ENCODE data around the gene GOLGA2.
A peak's percentile ranks its signal among the peaks of the same experiment; 100 is the strongest.
"Not testable (repeated sequence)": the region's sequence is repeated elsewhere in the genome, so short reads cannot be mapped to it uniquely, and the experiment has no call there.

Gene GOLGA2

DNA sequence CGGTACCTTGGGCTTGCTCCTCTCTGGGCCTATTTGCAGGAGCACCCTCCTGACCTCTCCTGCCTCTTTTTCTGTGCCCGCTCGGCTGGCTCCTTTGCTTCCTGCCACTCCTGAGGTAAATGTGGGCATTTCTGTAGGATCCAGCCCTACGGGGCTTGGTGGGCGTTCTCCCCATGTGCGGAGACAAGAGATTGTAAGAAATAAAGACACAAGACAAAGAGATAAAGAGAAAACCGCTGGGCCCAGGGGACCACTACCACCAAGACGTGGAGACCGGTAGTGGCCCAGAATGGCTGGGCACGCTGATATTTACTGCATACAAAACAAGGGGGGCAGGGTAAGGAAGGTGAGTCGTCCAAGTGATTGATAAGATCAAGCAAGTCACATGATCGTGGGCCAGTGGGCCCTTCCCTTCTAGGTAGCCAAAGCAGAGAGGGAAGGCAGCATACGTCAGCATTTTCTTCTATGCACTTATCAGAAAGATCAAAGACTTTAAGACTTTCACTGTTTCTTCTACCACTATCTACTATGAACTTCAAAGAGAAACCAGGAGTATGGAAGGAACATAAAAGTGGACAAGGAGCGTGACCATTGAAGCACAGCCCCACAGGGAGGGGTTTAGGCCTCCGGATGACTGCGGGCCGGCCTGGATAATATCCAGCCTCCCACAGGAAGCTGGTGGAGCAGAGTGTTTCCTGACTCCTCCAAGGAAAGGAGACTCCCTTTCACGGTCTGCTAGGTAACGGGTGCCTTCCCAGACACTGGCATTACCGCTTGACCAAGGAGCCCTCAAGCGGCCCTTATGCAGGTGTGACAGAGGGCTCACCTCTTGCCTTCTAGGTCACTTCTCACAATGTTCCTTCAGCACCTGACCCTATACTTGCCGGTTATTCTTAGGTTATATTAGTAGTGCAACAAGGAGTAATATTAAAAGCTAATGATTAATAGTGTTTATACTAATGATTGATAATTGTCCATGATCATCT lies 3.6 kb upstream of the GOLGA2 start:
- not testable (repeated sequence) for H3K36me3 Mint-ChIP-seq, H3K27me3 Mint-ChIP-seq, H3K9me3 Mint-ChIP-seq, H3K4me3 Mint-ChIP-seq, ATAC-seq, H3K27ac Mint-ChIP-seq
- H3K4me1 Mint-ChIP-seq, result peaks cover 33% of the 10 kb centered on the region

DNA sequence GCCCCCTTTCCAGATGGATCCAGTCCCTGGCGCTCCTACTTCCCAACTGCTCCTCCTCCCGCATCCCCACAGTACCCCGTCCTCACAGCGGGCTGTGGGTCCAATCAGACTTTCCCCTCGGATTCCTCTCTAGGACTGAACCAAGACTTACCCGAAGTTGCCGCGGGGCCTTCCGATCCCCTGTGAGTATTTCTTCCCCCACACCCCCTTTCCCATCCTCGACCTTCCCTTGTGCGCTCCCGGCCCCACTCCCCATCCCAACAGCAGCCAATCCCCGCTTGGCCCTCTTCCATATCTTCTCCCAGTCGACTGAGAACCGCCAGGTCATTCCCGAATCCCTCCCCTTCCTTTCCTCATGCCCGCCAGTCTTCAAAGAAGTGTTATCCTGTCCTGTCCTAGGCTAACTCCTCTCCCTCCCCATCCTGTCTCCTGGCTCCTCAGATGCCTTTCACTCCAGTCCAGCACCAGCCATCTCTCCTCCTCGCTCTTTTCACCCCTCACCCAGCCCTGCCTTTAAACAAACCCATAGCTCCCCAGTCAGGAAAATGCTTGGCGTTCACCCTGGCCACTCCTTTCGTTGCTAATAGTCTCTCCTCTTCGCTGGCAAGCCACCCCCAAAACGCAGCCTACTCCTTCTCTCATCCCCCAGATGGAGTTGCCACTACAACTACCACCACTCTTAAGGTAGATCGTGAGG lies 915 bp upstream of the GOLGA2 start:
- H3K4me1 Mint-ChIP-seq, result peaks cover 45% of the 10 kb centered on the region
- no peak for ATAC-seq
- H3K36me3 Mint-ChIP-seq, result peaks cover 10% of the 10 kb centered on the region
- peak overlapping the region; percentile 97 for H3K27ac Mint-ChIP-seq
- no peaks in the 10 kb centered on the region for H3K9me3 Mint-ChIP-seq
- H3K27me3 Mint-ChIP-seq, result no peaks in the 10 kb centered on the region
- peak overlapping the region; percentile 97 for H3K4me3 Mint-ChIP-seq

DNA sequence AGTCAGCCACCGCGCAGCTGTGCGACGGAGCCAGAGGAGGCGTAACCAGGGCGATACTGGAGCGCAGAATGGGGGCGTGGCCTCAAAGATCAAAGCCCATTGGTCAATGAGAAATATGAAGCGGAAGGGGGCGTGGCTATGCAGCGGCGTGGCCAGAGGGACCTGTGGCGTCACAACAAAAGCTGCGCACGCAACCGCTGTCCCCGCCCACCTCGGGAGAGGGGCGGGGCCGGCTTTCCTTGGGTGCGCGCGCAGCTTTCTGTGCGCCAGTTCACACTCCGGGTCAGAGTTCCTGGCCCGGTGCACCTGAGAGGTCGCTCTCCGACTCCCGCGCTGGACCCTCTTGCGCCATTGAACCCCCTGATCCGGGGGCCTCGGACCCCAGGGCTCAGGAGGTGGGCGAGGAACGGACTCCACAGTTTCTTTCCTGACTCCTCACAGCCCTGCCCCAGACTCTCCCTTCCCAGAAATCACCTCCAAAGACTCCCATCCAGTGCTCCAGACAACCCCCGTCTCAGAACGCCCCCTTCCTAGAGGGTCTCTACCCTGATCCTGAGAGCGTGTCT lies 284 bp upstream of the GOLGA2 start, which contains the start of gene SWI5:
TSS of gene SWI5 (plus strand) at position 269 of the 566 bp plus-strand sequence.
- peak within 1 kb of the TSS; percentile 97 for H3K27ac Mint-ChIP-seq
- H3K4me3 Mint-ChIP-seq, result peak within 1 kb of the TSS; percentile 97
- peaks cover 16% of the 10 kb centered on the region for H3K36me3 Mint-ChIP-seq
- H3K9me3 Mint-ChIP-seq, result no peaks in the 10 kb centered on the region
- ATAC-seq, result peak; percentile 99
- no peaks in the 10 kb centered on the region for H3K27me3 Mint-ChIP-seq
- H3K4me1 Mint-ChIP-seq, result peaks cover 45% of the 10 kb centered on the region

DNA sequence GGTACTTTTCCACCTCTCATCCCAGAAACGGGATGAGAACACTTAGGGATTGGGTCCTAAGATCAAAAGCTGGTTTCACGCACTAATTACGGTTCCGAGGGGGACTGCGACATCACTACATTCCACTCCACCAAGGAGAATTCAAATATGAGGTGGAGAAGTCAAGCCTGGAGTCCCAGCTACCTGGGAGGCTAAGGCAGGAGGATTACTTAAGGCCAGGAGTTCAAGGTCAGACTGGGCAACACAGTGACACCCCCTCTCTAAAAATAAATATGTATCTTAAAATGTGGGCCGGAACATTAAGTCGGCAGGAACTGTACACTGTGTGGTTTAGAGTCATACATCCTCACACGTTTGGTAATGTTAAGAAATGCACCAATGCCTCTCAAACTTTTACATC lies 1.6 kb downstream of the GOLGA2 start:
- peaks cover 17% of the 10 kb centered on the region for H3K36me3 Mint-ChIP-seq
- no peaks in the 10 kb centered on the region for H3K27me3 Mint-ChIP-seq
- H3K9me3 Mint-ChIP-seq, result no peaks in the 10 kb centered on the region
- H3K27ac Mint-ChIP-seq, result peak overlapping the region; percentile 97
- H3K4me1 Mint-ChIP-seq, result peaks cover 39% of the 10 kb centered on the region
- no peak for ATAC-seq
- no peak overlapping the region for H3K4me3 Mint-ChIP-seq

DNA sequence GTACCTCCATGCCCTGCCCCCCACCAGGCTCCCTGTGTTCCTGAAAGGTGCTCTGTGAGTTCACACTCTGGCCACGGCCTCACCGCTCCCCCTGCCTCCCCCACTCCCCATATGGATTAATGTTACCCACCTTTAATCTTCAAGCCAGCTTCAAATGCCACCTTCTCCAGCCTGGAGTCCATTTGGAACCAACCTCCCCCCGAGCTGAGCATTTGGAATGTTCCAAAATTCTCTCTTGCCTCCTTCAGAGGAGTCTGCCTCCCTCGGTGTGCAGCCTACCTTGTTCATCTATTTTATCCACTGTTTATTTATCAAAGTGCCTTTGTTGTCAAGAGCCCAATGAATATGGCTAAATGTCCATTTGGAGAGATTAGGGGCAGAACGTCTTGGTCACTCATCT lies 4.3 kb downstream of the GOLGA2 start:
- ATAC-seq, result no peak
- H3K27ac Mint-ChIP-seq, result no peak overlapping the region
- peaks cover 26% of the 10 kb centered on the region for H3K4me1 Mint-ChIP-seq
- H3K36me3 Mint-ChIP-seq, result peaks cover 38% of the 10 kb centered on the region
- no peaks in the 10 kb centered on the region for H3K9me3 Mint-ChIP-seq
- no peaks in the 10 kb centered on the region for H3K27me3 Mint-ChIP-seq
- H3K4me3 Mint-ChIP-seq, result no peak overlapping the region

DNA sequence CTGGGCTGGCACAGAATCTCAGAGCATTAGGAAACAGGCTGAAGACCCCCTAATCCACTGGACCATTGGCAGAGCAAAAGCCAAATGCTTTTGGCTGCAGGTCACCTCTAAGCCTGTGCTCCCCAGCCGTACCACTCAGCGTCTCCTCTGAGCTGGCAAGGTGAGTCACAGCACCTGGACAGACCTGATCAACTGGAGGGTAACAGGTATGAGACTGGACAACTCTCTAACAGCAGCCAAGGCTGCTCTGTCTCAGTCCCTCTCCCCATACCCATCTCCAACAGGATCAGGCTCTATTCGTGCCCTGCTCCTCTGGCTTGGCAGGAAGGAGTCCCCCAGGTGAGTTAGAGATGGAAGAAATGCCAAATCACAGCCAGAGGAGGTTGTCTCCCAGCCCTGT lies 4.7 kb downstream of the GOLGA2 start:
- Mint-ChIP-seq H3K36me3 (peaks cover 42% of the 10 kb centered on the region), H3K27me3 (no peaks in the 10 kb centered on the region), H3K9me3 (no peaks in the 10 kb centered on the region), H3K4me1 (peaks cover 22% of the 10 kb centered on the region), H3K4me3 (no peak overlapping the region), H3K27ac (no peak overlapping the region)
- ATAC-seq, result no peak

DNA sequence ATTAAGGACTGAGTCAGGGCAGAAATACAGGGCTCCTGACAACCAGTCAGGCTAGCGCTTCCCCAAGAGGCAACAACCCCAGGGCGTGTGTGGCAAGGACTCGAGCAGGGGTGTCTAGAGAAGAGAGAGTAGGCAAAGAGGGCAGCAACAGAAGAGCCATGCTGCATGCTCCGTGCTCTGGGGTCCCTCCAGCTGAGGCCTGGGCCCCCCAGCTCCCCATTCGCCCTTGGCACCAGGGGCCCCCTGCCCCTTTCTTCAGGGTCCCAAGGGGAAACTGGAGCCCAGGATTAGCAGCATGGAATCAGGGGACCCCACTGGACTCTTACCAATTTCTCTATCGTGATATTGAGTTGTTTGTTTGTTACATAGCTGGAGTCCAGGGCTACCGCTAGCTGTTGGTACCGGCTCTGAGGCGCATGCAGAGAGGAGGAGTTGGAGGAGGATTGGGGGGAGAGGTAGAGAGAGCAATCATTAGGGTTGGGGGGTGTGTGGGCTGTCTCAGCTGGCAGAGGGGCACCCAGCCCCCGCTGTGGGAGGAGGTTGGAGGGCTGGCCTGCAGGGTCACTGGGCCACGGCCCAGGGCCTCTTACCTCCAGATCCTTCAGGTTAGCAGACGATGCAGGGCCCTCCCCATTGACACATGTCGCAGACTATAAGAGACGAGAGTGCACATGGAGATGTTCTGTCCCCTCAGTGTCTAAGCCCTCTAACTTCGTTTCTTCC lies 8.8 kb downstream of the GOLGA2 start:
- Mint-ChIP-seq H3K4me3 (no peak overlapping the region), H3K27ac (no peak overlapping the region), H3K36me3 (peaks cover 56% of the 10 kb centered on the region), H3K4me1 (no peaks in the 10 kb centered on the region), H3K9me3 (no peaks in the 10 kb centered on the region), H3K27me3 (no peaks in the 10 kb centered on the region)
- no peak for ATAC-seq

DNA sequence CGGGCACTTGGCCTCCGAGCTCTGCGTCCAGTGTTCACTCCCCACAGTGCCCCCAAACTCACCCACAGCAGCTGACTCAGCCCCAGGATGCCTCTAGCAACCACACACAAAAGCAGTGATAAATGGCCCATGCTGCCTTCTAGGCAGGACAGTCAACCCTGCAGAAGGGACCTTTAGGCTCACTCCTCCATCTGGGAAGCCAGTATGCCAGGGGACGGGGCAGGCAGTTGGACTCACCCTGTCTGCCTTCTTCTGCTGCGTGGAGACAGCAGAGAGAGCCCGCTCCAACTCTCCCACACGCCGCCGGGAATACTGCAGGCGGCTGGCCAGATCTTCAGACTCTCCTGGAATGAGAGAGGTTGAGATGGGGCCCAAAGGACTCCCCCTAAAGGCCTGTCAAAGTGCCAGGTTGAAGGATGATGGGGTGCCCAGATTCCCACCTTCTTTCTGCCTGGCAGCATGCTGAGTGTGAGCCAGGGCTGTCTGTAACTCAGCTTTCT lies 10.4 kb downstream of the GOLGA2 start:
- no peak for ATAC-seq
- Mint-ChIP-seq H3K27me3 (no peaks in the 10 kb centered on the region), H3K4me3 (no peak overlapping the region), H3K9me3 (no peaks in the 10 kb centered on the region), H3K4me1 (no peaks in the 10 kb centered on the region), H3K27ac (no peak overlapping the region), H3K36me3 (peaks cover 63% of the 10 kb centered on the region)

DNA sequence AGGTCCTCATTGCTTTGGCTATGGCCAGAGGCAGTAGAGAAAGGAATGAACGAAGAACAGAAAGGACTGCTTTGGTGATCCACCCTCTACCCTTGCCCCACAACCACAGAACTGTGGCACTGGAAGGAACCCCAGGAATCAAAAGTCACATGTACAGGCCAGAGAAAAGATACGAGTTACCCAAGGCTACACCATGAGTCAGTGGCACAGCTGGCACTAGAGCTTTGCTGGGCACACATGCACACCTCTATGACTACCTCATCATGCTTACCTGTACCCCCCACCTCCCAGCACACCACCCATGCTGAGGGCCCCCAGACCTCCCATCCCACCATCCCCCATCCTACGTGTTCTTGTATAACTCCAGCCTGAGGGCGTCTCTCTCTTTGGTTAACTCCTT lies 13.1 kb downstream of the GOLGA2 start:
- Mint-ChIP-seq H3K27me3 (no peaks in the 10 kb centered on the region), H3K4me1 (no peaks in the 10 kb centered on the region), H3K4me3 (no peak overlapping the region), H3K27ac (no peak overlapping the region), H3K9me3 (no peaks in the 10 kb centered on the region), H3K36me3 (peaks cover 78% of the 10 kb centered on the region)
- no peak for ATAC-seq

DNA sequence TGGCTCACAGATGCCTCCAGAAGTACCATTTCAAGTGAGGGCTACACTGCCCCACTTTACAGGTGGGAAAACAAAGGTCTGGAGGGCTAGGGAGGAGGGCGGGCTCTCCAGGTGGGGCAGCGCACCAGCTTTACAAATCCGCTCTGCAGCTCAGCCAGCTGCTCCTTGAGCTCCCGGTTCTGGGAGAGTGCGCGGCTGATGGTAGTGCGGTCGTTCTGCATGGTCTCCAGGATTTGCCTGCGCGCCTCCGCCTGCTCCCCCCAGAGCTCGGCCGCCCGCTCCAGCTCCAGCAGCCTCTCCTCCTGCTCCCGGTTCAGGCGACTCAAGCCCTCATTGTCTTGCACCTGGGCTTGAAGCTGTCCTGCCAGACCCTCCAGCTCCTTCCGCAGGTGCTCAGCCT lies 15.5 kb downstream of the GOLGA2 start:
- no peak overlapping the region for H3K4me3 Mint-ChIP-seq
- H3K27ac Mint-ChIP-seq, result no peak overlapping the region
- H3K36me3 Mint-ChIP-seq, result peaks cover 73% of the 10 kb centered on the region
- peaks cover 3% of the 10 kb centered on the region for H3K4me1 Mint-ChIP-seq
- no peaks in the 10 kb centered on the region for H3K27me3 Mint-ChIP-seq
- no peaks in the 10 kb centered on the region for H3K9me3 Mint-ChIP-seq
- no peak for ATAC-seq

DNA sequence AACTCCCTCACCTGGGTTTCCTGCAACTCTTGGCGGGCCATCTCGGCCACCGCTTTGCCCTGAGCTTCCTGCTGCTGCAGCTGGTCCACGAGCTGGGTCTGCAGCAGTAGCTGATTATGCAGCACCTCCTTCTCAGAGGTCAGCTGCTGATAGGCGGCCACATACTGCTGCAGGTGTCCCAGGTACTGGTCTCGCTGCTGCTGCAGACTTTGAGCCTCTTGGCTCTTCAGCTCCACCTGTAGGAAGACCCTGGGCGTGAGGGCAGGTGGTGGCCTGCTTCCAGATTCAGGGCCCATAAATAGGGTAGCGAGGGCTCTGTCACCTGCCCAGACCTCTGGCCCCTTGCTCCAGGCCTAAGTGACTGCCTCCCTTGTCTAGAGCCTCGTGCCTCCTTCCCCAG lies 16.7 kb downstream of the GOLGA2 start:
- H3K27ac Mint-ChIP-seq, result no peak overlapping the region
- peaks cover 6% of the 10 kb centered on the region for H3K4me1 Mint-ChIP-seq
- H3K36me3 Mint-ChIP-seq, result peaks cover 73% of the 10 kb centered on the region
- peaks cover 8% of the 10 kb centered on the region for H3K27me3 Mint-ChIP-seq
- no peaks in the 10 kb centered on the region for H3K9me3 Mint-ChIP-seq
- H3K4me3 Mint-ChIP-seq, result no peak overlapping the region
- ATAC-seq, result no peak

DNA sequence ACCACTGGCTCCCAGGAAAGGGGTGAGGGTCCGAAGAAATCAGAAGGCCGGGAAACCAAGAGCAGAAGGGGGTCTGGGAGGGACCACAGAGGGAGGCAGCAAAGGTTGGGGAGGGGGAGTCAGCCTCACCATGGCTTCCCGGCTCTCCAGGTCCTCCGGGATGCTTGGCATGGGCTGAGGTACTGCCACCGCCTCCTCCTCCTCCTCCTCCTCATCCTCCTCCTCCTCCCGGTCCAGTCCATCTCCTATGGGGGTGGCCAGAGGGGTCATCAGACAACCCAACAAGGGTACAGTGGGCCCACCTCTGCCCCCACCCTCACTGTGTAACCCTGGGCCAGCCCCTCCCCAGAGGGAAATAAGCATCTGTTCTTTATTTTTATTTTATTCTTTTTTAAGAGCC lies 17.5 kb downstream of the GOLGA2 start:
- no peak for ATAC-seq
- no peak overlapping the region for H3K27ac Mint-ChIP-seq
- H3K4me3 Mint-ChIP-seq, result no peak overlapping the region
- H3K4me1 Mint-ChIP-seq, result peaks cover 7% of the 10 kb centered on the region
- H3K9me3 Mint-ChIP-seq, result no peaks in the 10 kb centered on the region
- H3K36me3 Mint-ChIP-seq, result peaks cover 72% of the 10 kb centered on the region
- peaks cover 16% of the 10 kb centered on the region for H3K27me3 Mint-ChIP-seq

DNA sequence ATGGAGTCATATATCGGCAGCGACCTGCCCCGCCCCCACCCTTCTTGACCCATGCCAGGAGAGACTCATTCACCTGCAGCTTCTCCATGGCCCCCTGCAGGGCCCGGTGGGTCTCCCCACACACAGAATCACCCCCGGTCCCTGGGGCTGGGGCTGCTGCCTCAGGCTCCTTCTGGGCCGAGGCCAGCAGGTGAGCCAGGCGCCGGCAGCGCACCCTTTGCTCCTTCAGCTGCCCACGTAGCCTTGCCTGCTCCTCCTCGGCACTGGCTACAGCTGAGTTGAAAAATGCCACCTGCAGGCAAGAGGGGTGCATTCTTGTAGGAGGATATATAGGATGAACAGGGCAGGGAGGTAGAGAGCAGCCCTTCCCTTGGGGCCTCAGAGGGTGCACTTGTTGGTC lies 17.9 kb downstream of the GOLGA2 start:
- Mint-ChIP-seq H3K4me3 (no peak overlapping the region), H3K36me3 (peaks cover 68% of the 10 kb centered on the region), H3K27ac (no peak overlapping the region), H3K4me1 (peaks cover 11% of the 10 kb centered on the region), H3K27me3 (peaks cover 17% of the 10 kb centered on the region), H3K9me3 (no peaks in the 10 kb centered on the region)
- ATAC-seq, result no peak

DNA sequence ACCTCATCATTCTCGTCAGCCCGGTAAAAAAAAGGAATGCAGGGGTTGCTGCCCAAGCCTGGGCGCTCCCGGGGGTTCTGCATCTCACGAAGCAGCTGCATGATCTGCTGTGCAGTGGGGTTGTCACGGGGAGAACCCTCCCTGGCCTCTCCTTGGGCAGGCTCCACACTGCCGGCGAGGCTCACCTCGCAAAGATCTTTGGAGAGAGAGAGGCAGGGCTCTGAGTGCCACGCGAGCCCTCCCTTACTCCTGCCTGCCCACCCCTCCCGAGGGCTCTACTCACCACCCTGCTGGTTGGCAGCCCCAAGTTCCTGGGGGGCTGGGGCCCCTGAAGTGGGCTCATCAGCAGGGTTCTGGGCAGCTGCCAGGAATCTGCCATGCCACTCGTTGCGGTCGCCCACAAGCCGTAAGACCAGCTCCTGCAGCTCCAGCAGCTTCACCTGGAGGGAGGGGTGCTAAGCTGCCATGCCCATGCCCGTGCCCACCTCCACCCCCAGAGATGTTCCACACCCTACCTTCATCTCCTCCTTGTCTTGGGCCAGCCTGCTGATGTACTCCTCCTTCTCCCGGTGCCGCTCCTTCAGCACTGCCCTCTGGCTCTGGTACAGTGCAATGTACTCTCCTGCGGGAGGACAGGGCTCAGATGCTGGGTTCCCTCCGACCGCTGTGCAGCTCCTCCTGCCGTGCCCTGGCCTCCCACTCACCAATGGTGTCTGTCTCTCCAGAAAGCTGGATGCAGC lies 18.6 kb downstream of the GOLGA2 start:
- no peaks in the 10 kb centered on the region for H3K9me3 Mint-ChIP-seq
- H3K4me1 Mint-ChIP-seq, result peaks cover 15% of the 10 kb centered on the region
- peaks cover 62% of the 10 kb centered on the region for H3K36me3 Mint-ChIP-seq
- no peak overlapping the region for H3K27ac Mint-ChIP-seq
- peaks cover 23% of the 10 kb centered on the region for H3K27me3 Mint-ChIP-seq
- H3K4me3 Mint-ChIP-seq, result no peak overlapping the region
- ATAC-seq, result no peak
